GM23338 (cell line): ENCODE results near the gene SUPT6H. TPM values are rescaled to one million over a fixed set of nuclear protein-coding genes. Genes with fewer than 3 reads are reported as not detected.
"Not testable (repeated sequence)": the region's sequence is repeated elsewhere in the genome, so short reads cannot be mapped to it uniquely, and the experiment has no call there.

ENCODE experiments used
- ATAC-seq: fragments of 200-7000 bp; cut with Tn5 transposase; 3 replicates; pipeline ENCODE4 v1.9.1; 2020
- DNase-seq: peaks from one replicate; pipeline ENCODE4 v3.0.0-alpha.2; 2015; ENCODE audit warnings: low spot score
- H2AFZ ChIP-seq: fragments of 200-600 bp; sonication (generic); 2 replicates; pipeline ENCODE4 v1.8.0; 2016; ENCODE audit warnings: antibody characterized with exemption, mild to moderate bottlenecking, moderate library complexity
- H3F3A ChIP-seq: fragments of 200-600 bp; sonication (generic); replicated peaks from 2 replicates; pipeline ENCODE4 v1.8.0; 2017; ENCODE audit warnings: antibody characterized with exemption, mixed run types, low read depth
- H3K27ac ChIP-seq: fragments of 200-600 bp; sonication (generic); 2 replicates; pipeline ENCODE4 v1.6.1; 2016; ENCODE audit warnings: low read depth
- H3K27me3 ChIP-seq: fragments of 200-600 bp; sonication (generic); 2 replicates; pipeline ENCODE4 v1.8.0; 2016; ENCODE audit warnings: mild to moderate bottlenecking, mixed run types, moderate library complexity; ENCODE audit not compliant: insufficient read depth
- H3K36me3 ChIP-seq: fragments of 200-600 bp; sonication (generic); 2 replicates; pipeline ENCODE4 v1.8.0; 2016; ENCODE audit warnings: mild to moderate bottlenecking; ENCODE audit not compliant: insufficient read depth
- H3K4me1 ChIP-seq: fragments of 200-600 bp; sonication (generic); 2 replicates; pipeline ENCODE4 v1.8.0; 2016; ENCODE audit warnings: mild to moderate bottlenecking, moderate library complexity; ENCODE audit not compliant: insufficient read depth
- H3K4me2 ChIP-seq: fragments of 200-600 bp; sonication (generic); 2 replicates; pipeline ENCODE4 v1.7.1; 2017; ENCODE audit warnings: mixed run types
- H3K4me3 ChIP-seq: fragments of 200-600 bp; sonication (generic); 2 replicates; pipeline ENCODE4 v1.6.1; 2016; ENCODE audit warnings: mixed run types
- H3K79me2 ChIP-seq: fragments of 200-600 bp; sonication (generic); replicated peaks from 2 replicates; pipeline ENCODE4 v1.8.0; 2017; ENCODE audit warnings: mild to moderate bottlenecking; ENCODE audit not compliant: insufficient read depth
- H3K9me2 ChIP-seq: fragments of 200-600 bp; sonication (generic); 2 replicates; pipeline ENCODE4 v1.8.0; 2017; ENCODE audit not compliant: insufficient read depth
- H4K20me1 ChIP-seq: fragments of 200-600 bp; sonication (generic); replicated peaks from 2 replicates; pipeline ENCODE4 v1.8.0; 2017; ENCODE audit warnings: mild to moderate bottlenecking; ENCODE audit not compliant: insufficient read depth
- H3K27ac Mint-ChIP-seq: 2 replicates; pipeline ENCODE4 v1.8.0; 2020; ENCODE audit warnings: inconsistent platforms, mild to moderate bottlenecking, moderate library complexity, mixed read lengths
- H3K27me3 Mint-ChIP-seq: 3 replicates; pipeline ENCODE4 v1.8.0; 2022; ENCODE audit warnings: low read depth, mild to moderate bottlenecking, moderate library complexity, mixed read lengths, inconsistent platforms; ENCODE audit not compliant: insufficient read depth, poor library complexity
- H3K36me3 Mint-ChIP-seq: 3 replicates; pipeline ENCODE4 v1.8.0; 2021; ENCODE audit warnings: low read depth, mild to moderate bottlenecking, inconsistent platforms, moderate library complexity, mixed read lengths
- H3K4me1 Mint-ChIP-seq: 3 replicates; pipeline ENCODE4 v1.8.0; 2020; ENCODE audit warnings: mild to moderate bottlenecking, inconsistent platforms, mixed read lengths
- H3K4me3 Mint-ChIP-seq: 3 replicates; pipeline ENCODE4 v1.8.0; 2021; ENCODE audit warnings: moderate library complexity, mild to moderate bottlenecking, inconsistent platforms, mixed read lengths
- H3K9me3 Mint-ChIP-seq: 3 replicates; pipeline ENCODE4 v1.8.0; 2020; ENCODE audit warnings: moderate library complexity, mild to moderate bottlenecking, inconsistent platforms, mixed read lengths
- CREB1 ChIP-seq: fragments of 250-450 bp; sonication (Bioruptor Pico); IDR thresholded peaks from 2 replicates; pipeline ENCODE4 v1.5.0; 2020; ENCODE audit warnings: low read depth, mild to moderate bottlenecking, moderate library complexity
- EZH2 ChIP-seq: fragments of 200-600 bp; sonication (generic); IDR thresholded peaks from one replicate; pipeline ENCODE4 v1.8.0; 2017; ENCODE audit warnings: antibody characterized with exemption, mild to moderate bottlenecking, low read depth; ENCODE audit not compliant: unreplicated experiment
- JUNB ChIP-seq: IDR thresholded peaks from one replicate; pipeline ENCODE4 v1.6.1; 2016; ENCODE audit warnings: antibody characterized with exemption; ENCODE audit not compliant: unreplicated experiment
- POLR2AphosphoS5 ChIP-seq: IDR thresholded peaks from 2 replicates; pipeline ENCODE4 v1.6.1; 2016; ENCODE audit warnings: antibody characterized with exemption, low read depth
- REST ChIP-seq: IDR thresholded peaks from one replicate; pipeline ENCODE4 v1.6.1; 2018; ENCODE audit warnings: antibody characterized with exemption; ENCODE audit not compliant: unreplicated experiment
- ZNF462 ChIP-seq: fragments of 250-450 bp; sonication (Bioruptor Pico); IDR thresholded peaks from 2 replicates; pipeline ENCODE4 v1.5.0; 2020; ENCODE audit warnings: mild to moderate bottlenecking, moderate library complexity
- polyA plus RNA-seq: library from polyadenylated mRNA; unstranded; fragments of >200 nt; fragmentation: Nextera tagmentation; extraction: Ambion mirVana; gene quantifications from 2 replicates; pipeline ENCODE4 v1.2.1, GENCODE V29; 2016
- total RNA-seq: library from RNA; depleted of rRNA; stranded (reverse); fragments of >200 nt; shearing (Covaris generic); gene quantifications from 2 replicates; pipeline ENCODE4 v1.2.3, GENCODE V29; 2014

SUPT6H gene
- total and polyA plus RNA-seq, 2 experiments from 2014 or later, result 17.8 to 70.7 TPM

- not testable (repeated sequence) for H3K9me2 ChIP-seq, H3K27me3 ChIP-seq, ATAC-seq, H3K9me3 Mint-ChIP-seq, H2AFZ ChIP-seq, DNase-seq
- peak overlapping the region; percentile 98 for H3K4me3 ChIP-seq
- peaks cover 35% of the 10 kb centered on the region for H3K79me2 ChIP-seq
- peak overlapping the region; percentile 95 for H3K27ac ChIP-seq
- Mint-ChIP-seq H3K27me3 (peaks cover 45% of the 10 kb centered on the region), H3K4me1 (peaks cover 48% of the 10 kb centered on the region), H3K27ac (peak overlapping the region; percentile 37; the same call in 1 of the 2 replicates), H3K4me3 (peak overlapping the region; percentile 89), H3K36me3 (peaks cover 58% of the 10 kb centered on the region)
- H3K4me1 ChIP-seq, result peaks cover 39% of the 10 kb centered on the region
- H3F3A ChIP-seq, result peaks cover 65% of the 10 kb centered on the region
- peaks cover 33% of the 10 kb centered on the region for H4K20me1 ChIP-seq
- peaks cover 39% of the 10 kb centered on the region for H3K36me3 ChIP-seq
- H3K4me2 ChIP-seq, result peak overlapping the region; percentile 98
Measured at GRCh38 chr17:28723836-28724499, 62.0 kb downstream of the SUPT6H start.

- no peak for TF ChIP-seq JUNB
- no peak for TF ChIP-seq ZNF462 (CRISPR knock-in tag)
- no peak for TF ChIP-seq EZH2
- TF ChIP-seq POLR2AphosphoS5, result peak; percentile 40
- no peak for TF ChIP-seq REST
- TF ChIP-seq CREB1, result no peak
- peak overlapping the region; percentile 98 for H3K4me2 ChIP-seq
Measured at GRCh38 chr17:28724500-28725165, 62.6 kb downstream of the SUPT6H start.

More at GRCh38 chr17:28724500-28725165, 62.6 kb downstream of the SUPT6H start:
- Histone ChIP-seq H3K36me3 (peaks cover 39% of the 10 kb centered on the region), H3K27me3 (no peaks in the 10 kb centered on the region), H3K4me1 (peaks cover 39% of the 10 kb centered on the region), H3K27ac (peak overlapping the region; percentile 95), H3K4me3 (peak overlapping the region; percentile 98), H3F3A (peaks cover 65% of the 10 kb centered on the region), H3K9me2 (no peaks in the 10 kb centered on the region), H3K79me2 (peaks cover 35% of the 10 kb centered on the region), H2AFZ (no peak overlapping the region), H4K20me1 (peaks cover 33% of the 10 kb centered on the region)
- H3K36me3 Mint-ChIP-seq, result peaks cover 58% of the 10 kb centered on the region
- peaks cover 7% of the 10 kb centered on the region for H3K9me3 Mint-ChIP-seq
- H3K4me3 Mint-ChIP-seq, result peak overlapping the region; percentile 89
- no peak for ATAC-seq
- DNase-seq, result peak; percentile 41
- H3K27ac Mint-ChIP-seq, result peak overlapping the region; percentile 99
- peaks cover 47% of the 10 kb centered on the region for H3K4me1 Mint-ChIP-seq
- H3K27me3 Mint-ChIP-seq, result peaks cover 44% of the 10 kb centered on the region
